Hippocampal formation (tissue), 2 donors: ENCODE measurements around the gene PRR15.

Experiments used
- DNase-seq, 2 donors: peaks; one replicate each; lab custom pipeline; 2025; lab: John Stamatoyannopoulos, UW

PRR15 gene

DNA sequence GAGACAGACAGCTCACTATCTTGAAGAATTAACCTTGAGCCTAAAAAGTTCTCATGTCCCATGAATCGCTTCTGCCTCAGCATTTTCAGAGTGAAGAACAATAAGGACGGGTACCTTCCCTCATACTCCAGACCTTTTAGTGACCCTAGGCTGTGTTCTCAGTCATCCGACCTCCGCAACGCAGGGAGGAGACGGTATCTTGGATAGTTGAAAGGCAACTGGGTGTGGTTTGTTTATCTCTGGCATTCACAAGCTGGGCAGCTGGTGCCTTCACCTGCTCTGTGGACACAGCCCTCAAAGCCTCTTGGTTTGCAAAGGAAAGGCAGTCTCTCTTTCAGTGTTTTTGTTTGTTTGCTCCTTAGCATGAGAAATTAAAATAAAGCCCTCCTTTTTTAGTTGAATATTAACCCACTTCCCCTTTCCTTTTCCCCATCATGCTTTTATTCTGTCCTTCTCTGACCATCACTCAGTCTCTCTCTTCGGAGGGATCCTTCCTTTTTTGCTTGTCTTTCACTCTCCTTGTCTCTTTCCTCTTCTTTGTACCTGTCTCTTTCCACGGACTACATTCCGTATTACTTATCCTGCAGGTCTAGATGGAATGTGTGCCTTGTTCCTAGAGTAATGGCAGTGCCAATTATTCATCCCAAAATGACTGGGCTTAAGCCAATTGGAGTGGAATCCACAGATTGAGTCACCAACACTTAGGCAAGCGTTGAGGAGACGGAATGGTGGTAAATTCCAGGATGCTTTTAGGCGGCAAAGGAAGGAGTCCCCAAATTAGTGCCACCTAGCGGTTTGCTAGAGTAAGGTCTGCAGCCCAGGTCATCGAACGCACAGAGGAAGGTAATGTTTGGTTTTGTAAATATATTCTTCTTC lies 45.8 kb downstream of the PRR15 start:
- DNase-seq, result no peak

DNA sequence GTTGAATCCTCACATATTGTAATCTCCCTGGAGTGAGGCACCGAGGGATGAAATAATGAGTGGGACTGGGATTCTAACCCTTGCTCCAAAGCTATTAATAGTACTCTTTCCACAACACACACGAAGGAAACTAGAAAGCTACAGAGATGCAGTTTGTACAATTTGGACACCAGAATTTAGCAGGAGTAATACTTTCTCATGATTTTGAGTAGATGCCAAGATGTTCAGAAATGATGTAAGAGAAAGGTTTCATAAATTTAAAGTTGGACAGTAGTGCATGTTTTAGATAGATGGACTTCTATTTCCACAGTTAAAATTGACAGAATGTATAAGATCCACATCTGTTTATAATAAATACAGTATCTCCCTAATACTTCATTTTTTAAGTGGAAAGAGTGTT lies 46.5 kb downstream of the PRR15 start:
- no peak for DNase-seq

DNA sequence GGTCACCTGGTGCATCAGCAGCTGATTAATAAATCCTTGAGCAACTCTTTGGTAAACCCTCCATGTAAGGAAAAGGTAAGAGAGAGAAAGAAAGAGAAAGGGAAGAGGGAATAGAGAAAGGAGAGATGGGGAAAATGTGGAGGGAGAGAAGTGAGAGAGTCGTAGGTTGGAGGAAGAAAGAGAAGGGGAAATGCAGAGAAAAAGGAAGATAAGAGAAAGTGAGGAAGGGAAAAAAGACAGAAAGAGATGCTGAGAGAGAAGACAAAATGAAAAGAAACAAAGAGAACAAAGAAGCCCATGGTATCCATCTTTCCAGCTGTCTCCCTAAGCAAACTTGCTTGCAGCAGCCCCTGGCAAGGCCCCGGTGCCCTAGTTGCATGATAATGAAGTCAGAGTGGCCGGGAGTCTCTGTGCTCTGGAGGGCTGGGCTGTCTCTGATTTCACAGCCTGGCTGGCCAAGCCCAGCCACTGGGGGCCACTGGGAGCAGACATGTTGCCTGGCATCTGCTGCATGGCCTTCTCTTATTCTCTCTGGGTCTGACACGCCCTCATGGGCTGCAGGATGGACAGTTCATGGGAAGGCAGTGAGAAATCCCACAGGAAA lies 48.4 kb downstream of the PRR15 start:
- no peak for DNase-seq

DNA sequence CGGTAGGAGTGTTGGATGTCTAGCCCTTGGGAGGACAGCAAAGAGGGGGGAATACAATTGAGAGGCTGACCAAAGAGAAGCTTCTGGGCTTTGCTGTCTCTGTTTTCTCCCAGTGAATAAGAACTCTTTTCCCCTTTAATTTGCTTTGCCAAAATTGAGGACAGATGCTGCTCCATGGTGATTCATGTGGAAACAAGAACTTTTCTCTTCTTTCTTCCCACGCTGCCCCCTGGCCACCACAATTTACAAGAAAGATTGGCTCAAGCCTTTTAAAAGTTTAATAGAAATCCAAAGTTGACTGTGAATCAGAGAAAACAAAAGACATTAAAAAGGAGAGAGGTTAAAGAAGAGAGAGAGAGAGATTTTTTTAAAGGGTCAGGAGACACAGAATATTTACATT lies 49.0 kb downstream of the PRR15 start:
- no peak for DNase-seq

DNA sequence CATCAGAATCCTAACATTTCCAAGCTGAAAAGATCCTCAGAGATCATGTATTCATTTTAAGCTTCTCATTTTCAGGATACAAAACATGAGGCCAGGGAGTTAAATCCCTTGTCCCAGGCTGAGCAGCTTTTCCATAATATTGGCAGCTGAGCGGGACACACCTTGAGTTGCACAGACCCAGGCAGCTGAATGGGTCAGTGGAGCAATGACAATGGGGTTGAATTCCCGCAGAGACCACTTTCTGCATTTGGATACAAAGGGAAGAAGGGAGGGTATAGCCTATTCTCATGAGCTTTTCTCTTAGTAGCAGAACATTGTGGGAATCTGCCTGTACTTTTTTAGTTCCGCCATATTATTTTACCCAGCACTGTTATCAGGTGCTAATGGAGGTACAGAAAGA lies 49.5 kb downstream of the PRR15 start:
- DNase-seq, result no peak

DNA sequence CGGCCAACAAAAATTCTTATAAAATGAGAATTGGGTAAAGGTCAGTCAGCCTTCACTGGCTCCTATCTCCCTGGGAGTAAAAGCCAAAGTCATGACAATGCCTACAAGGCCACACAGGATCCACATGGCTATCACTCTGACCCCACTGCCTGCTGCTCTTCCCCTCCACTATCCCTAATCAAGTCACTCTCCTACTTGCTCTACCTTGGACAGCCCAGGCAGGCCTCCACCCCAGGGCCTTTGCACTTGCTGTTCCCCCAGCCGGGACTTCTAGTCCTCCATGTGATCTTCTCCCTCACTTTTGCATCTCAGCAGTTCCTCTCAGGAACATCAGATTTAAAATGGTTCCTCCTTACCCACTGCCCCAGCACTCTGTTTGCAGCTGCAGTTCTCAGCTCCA lies 50.6 kb downstream of the PRR15 start:
- no peak for DNase-seq
